HG03025 (cell line): ENCODE results near the gene NLK.
"Not testable (repeated sequence)": the region's sequence is repeated elsewhere in the genome, so short reads cannot be mapped to it uniquely, and the experiment has no call there.

Experiments used
- ATAC-seq: cut with Tn5 transposase; IDR thresholded peaks from one replicate; pipeline ENCODE4 v1.9.1; 2021; ENCODE audit warnings: mild to moderate bottlenecking, moderate library complexity; ENCODE audit not compliant: unreplicated experiment, low FRiP score

NLK gene

GRCh38 chr17:28071179-28071578, 28.7 kb downstream of the NLK start:
- ATAC-seq = no peak

GRCh38 chr17:28071891-28072606, 29.6 kb downstream of the NLK start:
- no peak for ATAC-seq

GRCh38 chr17:28072936-28073533, 30.6 kb downstream of the NLK start:
- no peak for ATAC-seq

- ATAC-seq = no peak
Observed at GRCh38 chr17:28074010-28074409, 31.5 kb downstream of the NLK start.

- no peak for ATAC-seq
Observed at GRCh38 chr17:28076144-28076543, 33.7 kb downstream of the NLK start.

GRCh38 chr17:28077140-28077539, 34.7 kb downstream of the NLK start:
- ATAC-seq = not testable (repeated sequence)

GRCh38 chr17:28078341-28079229, 36.1 kb downstream of the NLK start:
- ATAC-seq = no peak

GRCh38 chr17:28081467-28081866, 39.0 kb downstream of the NLK start:
- no peak for ATAC-seq

- ATAC-seq = no peak
Observed at GRCh38 chr17:28085766-28086165, 43.3 kb downstream of the NLK start.

GRCh38 chr17:28086519-28086918, 44.0 kb downstream of the NLK start:
- no peak for ATAC-seq

GRCh38 chr17:28087743-28088142, 45.3 kb downstream of the NLK start:
- ATAC-seq = no peak

GRCh38 chr17:28090551-28090950, 48.1 kb downstream of the NLK start:
- no peak for ATAC-seq

GRCh38 chr17:28092088-28092487, 49.6 kb downstream of the NLK start:
- ATAC-seq = no peak

- ATAC-seq = no peak
Observed at GRCh38 chr17:28093999-28094716, 51.7 kb downstream of the NLK start.

GRCh38 chr17:28096756-28097155, 54.3 kb downstream of the NLK start:
- no peak for ATAC-seq

- no peak for ATAC-seq
Observed at GRCh38 chr17:28097254-28097653, 54.8 kb downstream of the NLK start.

GRCh38 chr17:28097901-28098300, 55.4 kb downstream of the NLK start:
- ATAC-seq = no peak

GRCh38 chr17:28098591-28098990, 56.1 kb downstream of the NLK start:
- ATAC-seq = not testable (repeated sequence)

- no peak for ATAC-seq
Observed at GRCh38 chr17:28100251-28100650, 57.8 kb downstream of the NLK start.

GRCh38 chr17:28100936-28101335, 58.5 kb downstream of the NLK start:
- ATAC-seq = no peak

- ATAC-seq = no peak
Observed at GRCh38 chr17:28101919-28102318, 59.4 kb downstream of the NLK start.
